Muscle layer of colon (tissue), 2 donors: ENCODE measurements around the gene GMPR.

ENCODE experiments used
- H3K27ac ChIP-seq: one replicate; pipeline ENCODE4 v1.7.0; 2013; ENCODE audit warnings: low read depth, mild to moderate bottlenecking, low read length, moderate library complexity
- H3K27me3 ChIP-seq, 2 donors: one replicate each; pipeline ENCODE4 v1.7.0; 2013; ENCODE audit warnings: low read length in 2 of 2, mild to moderate bottlenecking in 2 of 2; ENCODE audit not compliant: insufficient read depth in 2 of 2, control insufficient read depth in 1 of 2
- H3K36me3 ChIP-seq: one replicate; pipeline ENCODE4 v1.7.0; 2013; ENCODE audit warnings: mild to moderate bottlenecking, low read length; ENCODE audit not compliant: insufficient read depth
- H3K4me1 ChIP-seq: one replicate; pipeline ENCODE4 v1.7.0; 2013; ENCODE audit warnings: mild to moderate bottlenecking, low read length; ENCODE audit not compliant: insufficient read depth
- H3K4me3 ChIP-seq, 2 donors: one replicate each; pipeline ENCODE4 v1.7.0; 2013; ENCODE audit warnings: low read length in 2 of 2, low read depth in 1 of 2, mild to moderate bottlenecking in 1 of 2, moderate library complexity in 1 of 2
- H3K9ac ChIP-seq: one replicate; pipeline ENCODE4 v1.7.0; 2013; ENCODE audit warnings: low read length
- H3K9me3 ChIP-seq: one replicate; pipeline ENCODE4 v1.7.0; 2013; ENCODE audit warnings: mild to moderate bottlenecking, low read length
- donor health status: abdominal sarcoma.
- donor health status: Adenocarcinoma of cecum.

GMPR gene

DNA sequence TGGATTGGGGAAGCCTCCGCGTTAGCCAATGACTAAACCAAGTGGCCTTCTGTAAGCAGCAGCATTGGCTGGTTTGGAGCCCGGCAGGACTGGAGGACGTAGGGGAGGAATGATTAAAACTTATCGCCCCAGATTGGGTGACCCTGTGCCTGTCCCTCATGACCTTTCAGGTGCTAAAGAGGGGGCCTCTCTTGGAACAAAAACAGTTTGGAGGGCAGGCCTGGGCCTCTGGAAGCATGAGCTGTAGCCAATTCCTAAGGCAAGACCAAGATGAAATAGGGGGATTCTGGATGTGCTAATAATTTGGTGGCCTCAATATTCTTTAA lies 1.4 kb downstream of the GMPR start:
- peaks cover 46% of the 10 kb centered on the region for H3K4me1 ChIP-seq
- peak overlapping the region; percentile 83 for H3K9ac ChIP-seq
- peak overlapping the region in 1 of 2 donors; percentile 94 for H3K4me3 ChIP-seq
- no peaks in the 10 kb centered on the region for H3K27me3 ChIP-seq
- H3K36me3 ChIP-seq, result no peaks in the 10 kb centered on the region
- peak overlapping the region; percentile 12 for H3K27ac ChIP-seq
- H3K9me3 ChIP-seq, result no peaks in the 10 kb centered on the region

DNA sequence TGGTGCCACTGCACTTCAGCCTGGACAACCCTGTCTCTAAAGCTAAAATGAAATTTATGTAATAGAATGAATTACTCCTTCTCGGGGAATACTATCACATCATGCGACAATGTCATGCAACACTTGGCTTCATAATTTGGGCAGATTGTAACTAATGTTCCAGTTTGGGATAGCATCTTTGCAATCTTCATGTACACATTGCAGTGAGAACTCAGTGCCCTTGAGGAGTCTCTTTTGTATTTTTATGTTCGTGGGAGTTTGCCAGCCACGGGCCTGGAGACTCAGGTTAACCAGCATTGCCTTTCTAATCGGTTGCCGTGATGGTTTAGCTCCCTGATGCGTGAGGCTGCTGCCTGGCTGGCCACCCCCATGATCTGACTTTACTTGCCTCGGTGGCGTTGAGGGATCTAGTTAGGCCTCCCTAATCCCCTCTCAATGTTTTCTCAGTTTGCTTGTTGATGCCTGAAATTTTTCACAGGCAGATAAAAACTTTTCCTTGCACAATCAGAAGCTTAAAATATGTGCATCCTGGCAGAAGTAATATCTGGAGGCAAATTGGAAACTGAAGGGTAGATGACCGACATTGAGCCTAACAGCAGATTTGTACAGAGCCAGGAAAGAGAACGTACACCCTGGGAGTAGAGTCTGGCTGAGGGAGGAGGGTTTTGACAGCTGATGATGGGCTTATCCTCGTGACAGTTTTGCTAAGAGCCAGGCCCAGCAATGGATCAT lies 2.4 kb downstream of the GMPR start:
- H3K9ac ChIP-seq, result no peak overlapping the region
- H3K4me3 ChIP-seq, result no peak overlapping the region
- H3K27me3 ChIP-seq, result no peaks in the 10 kb centered on the region
- H3K27ac ChIP-seq, result no peak overlapping the region
- no peaks in the 10 kb centered on the region for H3K36me3 ChIP-seq
- peaks cover 51% of the 10 kb centered on the region for H3K4me1 ChIP-seq
- no peaks in the 10 kb centered on the region for H3K9me3 ChIP-seq

- Histone ChIP-seq H3K9me3 (no peaks in the 10 kb centered on the region), H3K4me1 (peaks cover 46% of the 10 kb centered on the region), H3K27me3 (no peaks in the 10 kb centered on the region), H3K9ac (no peak overlapping the region), H3K27ac (no peak overlapping the region), H3K4me3 (no peak overlapping the region), H3K36me3 (no peaks in the 10 kb centered on the region)
These were observed 2.9 kb downstream of the GMPR start for GRCh38 chr6:16241321-16241689.

DNA sequence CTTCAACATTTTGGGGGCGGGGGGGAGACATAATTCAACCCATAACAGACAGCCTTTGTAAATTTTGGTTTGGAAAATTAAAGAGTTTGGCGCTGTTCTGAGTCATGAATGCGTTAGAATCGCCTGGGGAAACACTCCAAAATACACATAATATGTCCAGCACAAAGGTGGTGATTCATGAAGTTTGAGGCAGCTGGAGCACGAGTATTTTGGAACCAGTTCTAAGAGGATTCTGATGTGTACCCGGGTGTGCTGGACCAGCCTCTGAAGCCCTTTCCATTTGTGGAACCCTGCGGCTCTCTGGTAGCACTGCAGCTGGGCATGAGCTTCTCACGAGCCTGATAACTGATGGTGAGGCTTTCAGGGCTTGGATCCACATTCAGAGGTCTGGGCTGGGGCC lies 4.7 kb downstream of the GMPR start:
- Histone ChIP-seq H3K4me1 (peaks cover 35% of the 10 kb centered on the region), H3K27ac (no peak overlapping the region), H3K4me3 (no peak overlapping the region), H3K36me3 (peaks cover 11% of the 10 kb centered on the region), H3K9ac (no peak overlapping the region), H3K27me3 (no peaks in the 10 kb centered on the region), H3K9me3 (no peaks in the 10 kb centered on the region)

DNA sequence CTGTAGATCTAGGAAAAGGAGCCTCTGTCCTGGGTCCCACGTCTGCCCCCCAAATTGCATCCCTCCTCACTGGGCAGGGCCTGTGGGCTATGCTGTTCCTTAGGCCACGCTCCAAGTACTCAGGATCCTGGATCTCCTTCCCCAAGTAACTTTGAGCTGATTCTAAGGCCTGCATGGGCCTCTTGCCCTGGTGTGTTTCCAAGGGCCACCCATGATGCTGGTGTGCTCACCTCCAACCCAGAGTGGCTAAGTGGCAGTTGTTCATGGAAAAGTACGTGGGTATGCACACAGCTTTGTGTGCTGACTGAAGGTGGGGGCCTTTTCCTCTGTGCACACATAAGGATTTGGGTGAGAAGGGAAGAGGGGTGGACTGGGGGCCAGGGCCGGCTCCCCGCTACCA lies 5.3 kb downstream of the GMPR start:
- Histone ChIP-seq H3K4me3 (no peak overlapping the region), H3K4me1 (peaks cover 35% of the 10 kb centered on the region), H3K27ac (no peak overlapping the region), H3K9me3 (no peaks in the 10 kb centered on the region), H3K9ac (no peak overlapping the region), H3K27me3 (no peaks in the 10 kb centered on the region), H3K36me3 (peaks cover 11% of the 10 kb centered on the region)

- no peaks in the 10 kb centered on the region for H3K27me3 ChIP-seq
- peaks cover 11% of the 10 kb centered on the region for H3K36me3 ChIP-seq
- H3K27ac ChIP-seq, result peak overlapping the region; percentile 41
- H3K4me1 ChIP-seq, result peaks cover 35% of the 10 kb centered on the region
- no peak overlapping the region for H3K9ac ChIP-seq
- H3K4me3 ChIP-seq, result no peak overlapping the region
- H3K9me3 ChIP-seq, result no peaks in the 10 kb centered on the region
These were observed 6.1 kb downstream of the GMPR start for GRCh38 chr6:16244446-16244845.

DNA sequence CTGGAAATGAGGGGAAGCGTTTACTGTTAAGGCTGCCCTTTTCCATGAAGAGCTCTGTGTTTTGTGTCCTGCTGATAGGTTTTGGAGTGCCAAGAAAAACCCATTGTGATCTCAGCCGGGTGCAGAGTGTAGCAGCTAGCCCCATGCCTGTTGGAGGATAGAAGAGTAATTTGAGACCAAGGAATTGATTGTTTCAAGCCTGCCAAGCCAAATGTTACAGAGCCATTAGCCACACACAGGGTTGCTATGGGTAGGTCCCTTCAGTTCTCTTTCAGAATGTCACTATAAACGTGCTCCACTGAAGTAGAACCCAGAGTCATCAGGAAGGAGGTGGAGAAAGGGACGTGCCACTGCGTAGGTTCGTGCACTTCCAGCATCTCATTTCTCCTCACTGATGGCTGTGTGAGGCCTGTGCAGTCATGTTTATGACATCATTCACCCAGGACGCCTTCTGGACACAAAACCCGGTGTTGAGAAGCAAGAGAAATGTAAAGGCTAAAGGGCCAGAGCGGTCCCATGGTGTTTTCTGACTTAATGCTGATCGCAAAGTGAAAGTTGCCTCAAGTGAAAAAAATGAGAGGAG lies 6.6 kb downstream of the GMPR start:
- H3K9ac ChIP-seq, result no peak overlapping the region
- peaks cover 33% of the 10 kb centered on the region for H3K4me1 ChIP-seq

DNA sequence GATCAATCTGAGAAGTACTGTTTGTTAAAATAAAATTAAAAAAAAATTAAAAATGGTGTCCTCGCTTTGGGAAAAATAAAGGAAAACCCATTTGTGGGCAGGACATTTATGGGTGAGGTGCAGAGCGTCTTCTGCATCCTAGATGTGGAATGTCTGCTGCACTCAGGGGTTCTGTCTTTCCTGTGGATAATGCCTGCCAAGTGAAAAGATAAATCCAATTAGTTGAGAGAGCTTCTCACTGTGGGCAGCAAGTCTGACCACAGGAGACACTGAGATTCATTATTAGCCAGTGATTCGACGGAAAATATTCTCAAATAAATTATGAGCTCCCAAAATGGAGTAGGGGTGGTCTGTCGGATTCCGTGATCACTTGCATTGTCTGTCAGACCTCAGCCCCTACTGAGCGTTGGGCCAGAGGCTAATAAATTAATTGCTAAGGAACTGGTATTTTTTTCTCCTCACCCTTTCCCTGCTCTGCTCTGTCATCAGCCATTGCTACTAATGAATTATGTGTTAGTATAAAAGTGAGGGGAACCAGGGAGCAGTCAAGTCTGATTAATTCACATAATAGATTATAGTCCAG lies 10.0 kb downstream of the GMPR start:
- peaks cover 16% of the 10 kb centered on the region for H3K36me3 ChIP-seq

More for the DNA sequence above, 6.6 kb downstream of the GMPR start:
- Histone ChIP-seq H3K27me3 (no peaks in the 10 kb centered on the region), H3K36me3 (peaks cover 11% of the 10 kb centered on the region), H3K27ac (peak overlapping the region; percentile 41), H3K4me3 (no peak overlapping the region), H3K9me3 (no peaks in the 10 kb centered on the region)

DNA sequence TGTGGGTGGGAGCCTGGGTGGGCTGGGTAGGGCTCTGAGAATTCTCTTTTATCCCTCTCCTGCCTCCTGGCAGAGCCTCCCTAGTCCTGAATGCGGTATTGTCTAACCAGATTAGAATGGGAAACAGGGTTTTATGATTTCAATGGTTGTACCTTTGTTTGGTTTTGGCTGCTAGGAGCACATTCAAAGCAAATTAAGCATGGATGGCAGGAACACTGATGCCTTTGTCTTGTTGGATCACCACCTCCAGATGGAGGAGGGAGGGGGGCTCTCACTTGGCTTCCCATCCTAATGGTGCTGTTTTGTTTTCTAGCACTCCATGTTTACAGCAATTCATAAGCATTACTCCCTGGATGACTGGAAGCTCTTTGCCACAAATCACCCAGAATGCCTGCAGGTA lies 11.6 kb downstream of the GMPR start:
- H3K36me3 ChIP-seq, result peaks cover 16% of the 10 kb centered on the region
- peaks cover 5% of the 10 kb centered on the region for H3K4me1 ChIP-seq
- H3K27me3 ChIP-seq, result no peaks in the 10 kb centered on the region
- no peak overlapping the region for H3K9ac ChIP-seq
- H3K9me3 ChIP-seq, result no peaks in the 10 kb centered on the region
- H3K4me3 ChIP-seq, result no peak overlapping the region
- H3K27ac ChIP-seq, result no peak overlapping the region

More for the DNA sequence above, 10.0 kb downstream of the GMPR start:
- peaks cover 21% of the 10 kb centered on the region for H3K4me1 ChIP-seq
- no peak overlapping the region for H3K9ac ChIP-seq
- H3K27me3 ChIP-seq, result no peaks in the 10 kb centered on the region
- no peaks in the 10 kb centered on the region for H3K9me3 ChIP-seq
- no peak overlapping the region for H3K27ac ChIP-seq
- H3K4me3 ChIP-seq, result no peak overlapping the region

DNA sequence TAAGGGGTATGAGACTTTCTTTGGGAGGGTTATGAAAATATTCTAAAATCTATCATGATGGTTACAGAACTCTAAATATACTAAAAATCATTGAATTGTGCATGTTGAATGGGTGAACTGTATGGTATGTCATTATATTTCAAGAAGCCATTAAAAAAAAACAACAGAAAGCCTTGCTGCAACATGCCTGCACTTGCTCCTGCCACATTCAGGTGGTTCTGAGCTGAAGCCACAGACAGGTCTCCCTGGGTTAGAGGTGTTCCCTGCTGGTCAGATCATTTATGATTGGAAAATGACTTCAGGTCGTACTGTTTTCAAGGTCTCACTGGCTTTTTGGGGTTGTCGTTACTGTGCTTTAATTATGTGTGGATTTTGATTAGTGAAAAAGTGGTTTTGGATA lies 13.3 kb downstream of the GMPR start:
- H3K27me3 ChIP-seq, result no peaks in the 10 kb centered on the region
- no peak overlapping the region for H3K4me3 ChIP-seq
- no peak overlapping the region for H3K9ac ChIP-seq
- H3K4me1 ChIP-seq, result no peaks in the 10 kb centered on the region
- no peak overlapping the region for H3K27ac ChIP-seq
- H3K9me3 ChIP-seq, result no peaks in the 10 kb centered on the region
- peaks cover 15% of the 10 kb centered on the region for H3K36me3 ChIP-seq

GRCh38 chr6:16252686-16253299 lies 14.4 kb downstream of the GMPR start:
- no peak overlapping the region for H3K4me3 ChIP-seq
- peaks cover 5% of the 10 kb centered on the region for H3K36me3 ChIP-seq
- H3K27me3 ChIP-seq, result no peaks in the 10 kb centered on the region
- no peak overlapping the region for H3K27ac ChIP-seq
- no peak overlapping the region for H3K9ac ChIP-seq
- H3K9me3 ChIP-seq, result no peaks in the 10 kb centered on the region
- peaks cover 3% of the 10 kb centered on the region for H3K4me1 ChIP-seq
